CD14-positive monocyte (primary cell): Measurements from ENCODE around the gene OSBPL10. TPM values are rescaled to one million over a fixed set of nuclear protein-coding genes. Genes with fewer than 3 reads are reported as not detected.

ENCODE experiments used
- DNase-seq, 3 donors: peaks; one replicate each; pipeline ENCODE4 v3.0.0-alpha.2; 2011 to 2022
- H2AFZ ChIP-seq: 2 replicates; pipeline ENCODE4 v1.6.0; 2012; ENCODE audit warnings: mild to moderate bottlenecking, low read depth, low read length, inconsistent platforms; ENCODE audit not compliant: insufficient read depth, poor library complexity, severe bottlenecking
- H3K27ac ChIP-seq, 2 donors: 1 replicate in 1 of 2; 2 replicates in 1 of 2; pipeline ENCODE4 v1.5.1; 2012 to 2013; ENCODE audit warnings: low read length in 2 of 2, control low read depth in 1 of 2, inconsistent platforms in 1 of 2, low read depth in 1 of 2, mild to moderate bottlenecking in 1 of 2
- H3K27me3 ChIP-seq, 2 donors: one replicate each; pipeline versions ENCODE4 v1.6.0 to v1.6.1; 2011 to 2013; ENCODE audit warnings: low read length in 2 of 2; ENCODE audit not compliant: control insufficient read depth in 2 of 2, insufficient read depth in 2 of 2
- H3K36me3 ChIP-seq, 2 donors: replicated peaks in 1 of 2; 1 replicate in 1 of 2; 2 replicates in 1 of 2; pipeline versions ENCODE4 v1.5.1 to v1.6.1; 2012 to 2013; ENCODE audit warnings: low read length in 2 of 2, control low read depth in 1 of 2, inconsistent platforms in 1 of 2, mild to moderate bottlenecking in 1 of 2; ENCODE audit not compliant: insufficient read depth in 2 of 2, control insufficient read depth in 1 of 2
- H3K4me1 ChIP-seq, 2 donors: 1 replicate in 1 of 2; 2 replicates in 1 of 2; pipeline versions ENCODE4 v1.5.1 to v1.6.1; 2012 to 2013; ENCODE audit warnings: low read length in 2 of 2, control low read depth in 1 of 2, inconsistent platforms in 1 of 2, mild to moderate bottlenecking in 1 of 2, moderate library complexity in 1 of 2; ENCODE audit not compliant: insufficient read depth in 2 of 2, control insufficient read depth in 1 of 2
- H3K4me2 ChIP-seq: replicated peaks from 2 replicates; pipeline ENCODE3; 2012; ENCODE audit warnings: low read length, moderate library complexity, mild to moderate bottlenecking; ENCODE audit not compliant: poor library complexity, severe bottlenecking; ENCODE audit errors: extremely low read depth
- H3K4me3 ChIP-seq, 3 experiments: fragments of 200-600 bp in 1 of 3; sonication (generic) in 1 of 3; replicated peaks in 1 of 3; 1 replicate in 2 of 3; 2 replicates in 1 of 3; pipeline ENCODE4 v1.5.1; 2011 to 2013; ENCODE audit warnings: low read length in 3 of 3, mild to moderate bottlenecking in 3 of 3, control low read depth in 2 of 3, low read depth in 2 of 3, inconsistent platforms in 1 of 3, moderate library complexity in 1 of 3
- H3K79me2 ChIP-seq: 2 replicates; pipeline ENCODE4 v1.6.0; 2012; ENCODE audit warnings: mild to moderate bottlenecking, control low read depth, inconsistent platforms, low read length, moderate library complexity; ENCODE audit not compliant: insufficient read depth
- H3K9ac ChIP-seq: 2 replicates; pipeline ENCODE4 v1.6.0; 2017; ENCODE audit warnings: low read length, mild to moderate bottlenecking; ENCODE audit not compliant: insufficient read depth, poor library complexity, severe bottlenecking
- H3K9me3 ChIP-seq, 2 donors: replicated peaks in 1 of 2; 1 replicate in 1 of 2; 2 replicates in 1 of 2; pipeline versions ENCODE4 v1.5.1 to v1.6.1; 2012 to 2013; ENCODE audit warnings: low read length in 2 of 2, control low read depth in 1 of 2; ENCODE audit not compliant: control insufficient read depth in 1 of 2, insufficient read depth in 1 of 2
- H4K20me1 ChIP-seq: 2 replicates; pipeline ENCODE4 v1.6.0; 2012; ENCODE audit warnings: mild to moderate bottlenecking, low read length, control low read depth, moderate library complexity; ENCODE audit not compliant: insufficient read depth
- H3K27ac Mint-ChIP-seq, 7 donors: one replicate each; pipeline ENCODE4 v1.8.0; 2020; ENCODE audit warnings: mild to moderate bottlenecking in 7 of 7, mixed read lengths in 7 of 7, moderate library complexity in 6 of 7, inconsistent platforms in 2 of 7
- H3K27me3 Mint-ChIP-seq, 3 donors: one replicate each; pipeline ENCODE4 v1.8.0; 2021 to 2022; ENCODE audit warnings: low read depth in 3 of 3, mild to moderate bottlenecking in 3 of 3, mixed read lengths in 3 of 3, moderate library complexity in 3 of 3, inconsistent platforms in 1 of 3
- H3K36me3 Mint-ChIP-seq, 2 donors: one replicate each; pipeline ENCODE4 v1.8.0; 2020; ENCODE audit warnings: mixed read lengths in 2 of 2, inconsistent platforms in 1 of 2, mild to moderate bottlenecking in 1 of 2
- H3K4me1 Mint-ChIP-seq: one replicate; pipeline ENCODE4 v1.8.0; 2020; ENCODE audit warnings: mild to moderate bottlenecking, mixed read lengths
- H3K4me3 Mint-ChIP-seq, 2 donors: one replicate each; pipeline ENCODE4 v1.8.0; 2020; ENCODE audit warnings: mild to moderate bottlenecking in 2 of 2, mixed read lengths in 2 of 2, moderate library complexity in 1 of 2
- H3K9me3 Mint-ChIP-seq, 7 donors: one replicate each; pipeline ENCODE4 v1.8.0; 2020 to 2022; ENCODE audit warnings: mixed read lengths in 7 of 7, mild to moderate bottlenecking in 6 of 7, moderate library complexity in 6 of 7, inconsistent platforms in 2 of 7
- WGBS: methylation state at CpG from one replicate; pipeline ENCODE4 v1.1.5; 2013; ENCODE audit warnings: missing lambda C conversion rate; ENCODE audit not compliant: insufficient coverage; 5-methylcytosine and 5-hydroxymethylcytosine counted together
- intact Hi-C, 2 donors: fragments of 100-400 bp; cut with micrococcal nuclease; formaldehyde crosslinking; loops; one replicate each; pipeline versions ENCODE4 v1.15.0 to v1.15.1; 2023
- polyA plus RNA-seq, 3 donors: library from polyadenylated mRNA; depleted of rRNA in 1 of 3; unstranded in 2 of 3; stranded (reverse) in 1 of 3; fragments of 300-500 nt in 2 of 3; fragments of >200 nt in 1 of 3; fragmentation: Illumina TruSeq in 2 of 3; gene quantifications; 1 replicate in 2 of 3; 2 replicates in 1 of 3; pipeline ENCODE4 v1.2.3, GENCODE V29; 2012 to 2021
- TF ChIP-seq, protein P1 (sequence below): fragments of 200-600 bp; IDR thresholded peaks from one replicate; pipeline ENCODE4 v1.8.0; 2022; ENCODE audit warnings: antibody characterized with exemption, mild to moderate bottlenecking

OSBPL10 gene
- polyA plus RNA-seq, 3 donors = 0.03 TPM; not detected in 2

- Mint-ChIP-seq H3K36me3 (no peaks in the 10 kb centered on the region), H3K9me3 (peaks cover 5 to 21% (median 9%) of the 10 kb centered on the region in 7 donors), H3K27ac (no peak overlapping the region), H3K27me3 (peaks cover 4 to 7% (median 4%) of the 10 kb centered on the region in 3 donors), H3K4me1 (peaks cover 10% of the 10 kb centered on the region), H3K4me3 (no peak overlapping the region)
- no peak overlapping the region for H3K4me3 ChIP-seq
- H2AFZ ChIP-seq = no peak overlapping the region
- 100% methylated on average over 1 of the region's 1 CpG for WGBS
- H3K27ac ChIP-seq = no peak overlapping the region
- H3K27me3 ChIP-seq = peaks cover 1 to 3% of the 10 kb centered on the region in 2 donors
- TF ChIP-seq, protein P1, sequence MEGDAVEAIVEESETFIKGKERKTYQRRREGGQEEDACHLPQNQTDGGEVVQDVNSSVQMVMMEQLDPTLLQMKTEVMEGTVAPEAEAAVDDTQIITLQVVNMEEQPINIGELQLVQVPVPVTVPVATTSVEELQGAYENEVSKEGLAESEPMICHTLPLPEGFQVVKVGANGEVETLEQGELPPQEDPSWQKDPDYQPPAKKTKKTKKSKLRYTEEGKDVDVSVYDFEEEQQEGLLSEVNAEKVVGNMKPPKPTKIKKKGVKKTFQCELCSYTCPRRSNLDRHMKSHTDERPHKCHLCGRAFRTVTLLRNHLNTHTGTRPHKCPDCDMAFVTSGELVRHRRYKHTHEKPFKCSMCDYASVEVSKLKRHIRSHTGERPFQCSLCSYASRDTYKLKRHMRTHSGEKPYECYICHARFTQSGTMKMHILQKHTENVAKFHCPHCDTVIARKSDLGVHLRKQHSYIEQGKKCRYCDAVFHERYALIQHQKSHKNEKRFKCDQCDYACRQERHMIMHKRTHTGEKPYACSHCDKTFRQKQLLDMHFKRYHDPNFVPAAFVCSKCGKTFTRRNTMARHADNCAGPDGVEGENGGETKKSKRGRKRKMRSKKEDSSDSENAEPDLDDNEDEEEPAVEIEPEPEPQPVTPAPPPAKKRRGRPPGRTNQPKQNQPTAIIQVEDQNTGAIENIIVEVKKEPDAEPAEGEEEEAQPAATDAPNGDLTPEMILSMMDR = no peak
- H3K9ac ChIP-seq = no peak overlapping the region
- peaks cover 10% of the 10 kb centered on the region in 2 donors for H3K4me1 ChIP-seq
- no peaks in the 10 kb centered on the region for H3K36me3 ChIP-seq
- H4K20me1 ChIP-seq = no peaks in the 10 kb centered on the region
- intact Hi-C loops = no loop called here
- H3K9me3 ChIP-seq = peaks cover 16 to 18% of the 10 kb centered on the region in 2 donors
- no peaks in the 10 kb centered on the region for H3K79me2 ChIP-seq
- H3K4me2 ChIP-seq = no peak overlapping the region
- no peak for DNase-seq
Observed at GRCh38 chr3:31988271-31988670, 7.2 kb upstream of the OSBPL10 start.

- intact Hi-C loops = no loop called here
- Histone ChIP-seq H3K4me2 (no peak overlapping the region), H3K4me1 (peaks cover 17 to 22% of the 10 kb centered on the region in 2 donors), H2AFZ (no peak overlapping the region), H3K4me3 (no peak overlapping the region), H3K79me2 (no peaks in the 10 kb centered on the region), H4K20me1 (no peaks in the 10 kb centered on the region), H3K36me3 (no peaks in the 10 kb centered on the region), H3K27ac (no peak overlapping the region), H3K9ac (no peak overlapping the region), H3K9me3 (peaks cover 3 to 24% of the 10 kb centered on the region in 2 donors), H3K27me3 (peaks cover 18 to 24% of the 10 kb centered on the region in 2 donors)
- no CpG with 5 or more reads among the region's 2 CpGs for WGBS
- no peak overlapping the region for H3K4me3 Mint-ChIP-seq
- no peak overlapping the region for H3K27ac Mint-ChIP-seq
- peaks cover 0 to 10% (median 3%) of the 10 kb centered on the region in 7 donors for H3K9me3 Mint-ChIP-seq
- H3K4me1 Mint-ChIP-seq = peaks cover 17% of the 10 kb centered on the region
- TF ChIP-seq, protein P1 = no peak
- H3K36me3 Mint-ChIP-seq = peaks cover 0 to 3% of the 10 kb centered on the region in 2 donors
- peak in 2 of 3 donors; percentile 9 to 10 for DNase-seq
- H3K27me3 Mint-ChIP-seq = peaks cover 24 to 27% (median 25%) of the 10 kb centered on the region in 3 donors
Observed at GRCh38 chr3:31985831-31986230, 4.8 kb upstream of the OSBPL10 start.
